A549 (cell line): ENCODE results near the gene LTBP4. TPM values are rescaled to one million over a fixed set of nuclear protein-coding genes. Genes with fewer than 3 reads are reported as not detected.
"Not testable (repeated sequence)": the region's sequence is repeated elsewhere in the genome, so short reads cannot be mapped to it uniquely, and the experiment has no call there.

Experiments used
- ATAC-seq, 2 experiments: fragments of 200-7000 bp in 1 of 2; fragments of >200 bp in 1 of 2; cut with Nextera tagmentation in 1 of 2; cut with Tn5 transposase in 1 of 2; 3 replicates each; pipeline versions ENCODE4 v1.8.0 to v1.9.1; 2018 to 2020; ENCODE audit warnings: mild to moderate bottlenecking in 1 of 2, moderate library complexity in 1 of 2
- CTCF ChIA-PET: fragments of 300-600 bp; sonication (Branson Sonifier 250); formaldehyde crosslinking; extraction: SDS; loops from one replicate; lab custom pipeline; 2021; ENCODE audit warnings: antibody characterized with exemption, inconsistent platforms; lab: Yijun Ruan, JAX
- POLR2A ChIA-PET: fragments of 350-600 bp; formaldehyde crosslinking; extraction: SDS; loops from one replicate; lab custom pipeline; 2021; ENCODE audit warnings: antibody characterized with exemption, inconsistent platforms; lab: Yijun Ruan, JAX
- DNase-seq, 2 experiments: peaks; one replicate each; pipeline versions ENCODE4 v3.0.0 to v3.0.0-alpha.2; 2011 to 2016; ENCODE audit warnings: low read depth in 1 of 2, low spot score in 1 of 2
- FAIRE-seq: peaks from 2 replicates; lab custom pipeline; 2011; peaks lifted over from hg19 to GRCh38; lab: Jason Lieb, UNC
- H3K27ac ChIP-seq, 2 experiments: fragments of >200 bp; sonication (Bioruptor Twin); formaldehyde crosslinking; 3 replicates each; pipeline ENCODE4 v1.5.1; 2016 to 2017
- H3K4me1 ChIP-seq: fragments of >200 bp; sonication (Bioruptor Twin); formaldehyde crosslinking; 3 replicates; pipeline ENCODE4 v1.6.1; 2016
- H3K4me2 ChIP-seq: fragments of >200 bp; sonication (Bioruptor Twin); formaldehyde crosslinking; 3 replicates; pipeline ENCODE4 v1.6.1; 2016
- H3K4me3 ChIP-seq: fragments of >200 bp; sonication (Bioruptor Twin); formaldehyde crosslinking; 3 replicates; pipeline ENCODE4 v1.5.1; 2016
- H3K9me3 ChIP-seq: fragments of >200 bp; sonication (Bioruptor Twin); formaldehyde crosslinking; 3 replicates; pipeline ENCODE4 v1.6.1; 2016
- CBX2 ChIP-seq: fragments of 200-600 bp; sonication (generic); IDR thresholded peaks from 2 replicates; pipeline ENCODE4 v1.6.1; 2016; ENCODE audit warnings: low read depth, mild to moderate bottlenecking, borderline replicate concordance
- CHD2 ChIP-seq: fragments of 150-350 bp; IDR thresholded peaks from 2 replicates; pipeline ENCODE4 v1.6.1; 2014; ENCODE audit warnings: low read length; ENCODE audit not compliant: partially characterized antibody
- CHD4 ChIP-seq: fragments of 200-600 bp; sonication (generic); IDR thresholded peaks from 2 replicates; pipeline ENCODE4 v1.6.1; 2016; ENCODE audit warnings: antibody characterized with exemption, mild to moderate bottlenecking, borderline replicate concordance
- FOXS1 ChIP-seq: fragments of 250-450 bp; sonication (Bioruptor Pico); IDR thresholded peaks from 2 replicates; pipeline ENCODE4 v1.5.0; 2020; ENCODE audit warnings: mild to moderate bottlenecking, moderate library complexity
- HOXA7 ChIP-seq: fragments of 250-450 bp; sonication (Bioruptor Pico); IDR thresholded peaks from 2 replicates; pipeline ENCODE4 v1.5.0; 2020; ENCODE audit warnings: mild to moderate bottlenecking, moderate library complexity
- HOXB5 ChIP-seq: fragments of 250-450 bp; sonication (Bioruptor Pico); IDR thresholded peaks from 2 replicates; pipeline ENCODE4 v1.5.0; 2020; ENCODE audit warnings: mild to moderate bottlenecking, moderate library complexity
- JUNB ChIP-seq: fragments of >200 bp; sonication (Bioruptor Twin); formaldehyde crosslinking; IDR thresholded peaks from 2 replicates; pipeline ENCODE4 v1.6.1; 2016
- MAZ ChIP-seq: fragments of 150-350 bp; IDR thresholded peaks from 2 replicates; pipeline ENCODE4 v1.6.1; 2014; ENCODE audit warnings: antibody characterized with exemption, low read depth, low read length, borderline replicate concordance
- RCOR1 ChIP-seq: fragments of 150-350 bp; IDR thresholded peaks from 2 replicates; pipeline ENCODE4 v1.6.1; 2014; ENCODE audit warnings: antibody characterized with exemption, low read length, low read depth
- RNF2 ChIP-seq: fragments of 200-600 bp; sonication (generic); IDR thresholded peaks from 2 replicates; pipeline ENCODE4 v1.6.1; 2016; ENCODE audit warnings: low read depth, mild to moderate bottlenecking, antibody characterized with exemption, moderate library complexity, borderline replicate concordance
- SREBF2 ChIP-seq: fragments of 450-650 bp; IDR thresholded peaks from 2 replicates; pipeline ENCODE4 v1.6.1; 2014; ENCODE audit warnings: mild to moderate bottlenecking, moderate library complexity
- ZC3H11A ChIP-seq: fragments of 450-650 bp; IDR thresholded peaks from 2 replicates; pipeline ENCODE4 v1.6.1; 2014; ENCODE audit warnings: antibody characterized with exemption, mild to moderate bottlenecking
- WGBS: methylation state at CpG from one replicate; pipeline ENCODE4 v1.1.6; 2017; ENCODE audit errors: missing lambda C conversion rate; 5-methylcytosine and 5-hydroxymethylcytosine counted together
- polyA plus RNA-seq, 4 experiments: library from polyadenylated mRNA; depleted of rRNA in 3 of 4; stranded (reverse); fragments of >200 nt; fragmentation: RNase III in 1 of 4; extraction: RNeasy Plus Mini Kit Qiagen cat#74134 plus additional on column Dnase treatment in 1 of 4; gene quantifications; 2 replicates in 3 of 4; 3 replicates in 1 of 4; pipeline ENCODE4 v1.2.3, GENCODE V29; 2011 to 2017
- TF ChIP-seq, protein P1 (sequence below): fragments of >200 bp; sonication (Bioruptor Twin); formaldehyde crosslinking; IDR thresholded peaks from 3 replicates; pipeline ENCODE4 v1.5.1; 2016
- TF ChIP-seq, protein P2 (sequence below): fragments of 250-450 bp; sonication (Bioruptor Pico); IDR thresholded peaks from 2 replicates; pipeline ENCODE4 v1.5.0; 2021; ENCODE audit warnings: mild to moderate bottlenecking, moderate library complexity, borderline replicate concordance
- TF ChIP-seq, protein P3 (sequence below): fragments of >200 bp; sonication (Bioruptor Twin); formaldehyde crosslinking; IDR thresholded peaks from 2 replicates; pipeline ENCODE4 v1.6.1; 2016
- TF ChIP-seq, protein P4 (sequence below): IDR thresholded peaks from 2 replicates; pipeline ENCODE4 v1.6.1; 2012
- TF ChIP-seq, protein P5 (sequence below): fragments of 150-350 bp; IDR thresholded peaks from 2 replicates; pipeline ENCODE4 v1.6.1; 2014; ENCODE audit warnings: low read depth, mild to moderate bottlenecking, low read length
- TF ChIP-seq, protein P6 (sequence below): fragments of >200 bp; sonication (Bioruptor Twin); formaldehyde crosslinking; IDR thresholded peaks from 3 replicates; pipeline ENCODE4 v1.6.1; 2016

Gene LTBP4
- polyA plus RNA-seq, 2 of the 4 experiments (the other 2 are of a cell fraction): 23.1 to 43.2 TPM

DNA sequence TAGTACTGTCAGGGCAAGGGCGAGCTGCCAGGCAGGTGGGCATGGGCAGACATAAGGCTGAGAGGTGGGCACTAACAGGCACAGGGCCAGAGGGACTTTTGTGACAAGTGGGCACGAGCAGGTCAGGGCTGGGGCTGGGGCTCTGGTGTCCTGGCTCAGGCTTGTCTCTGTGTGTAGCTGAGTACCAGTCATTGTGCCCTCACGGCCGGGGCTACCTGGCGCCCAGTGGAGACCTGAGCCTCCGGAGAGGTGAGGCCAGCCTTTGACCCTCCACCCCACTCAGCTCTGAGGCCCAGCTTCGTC is 21.6 kb downstream of the LTBP4 start:
- Histone ChIP-seq H3K4me1 (peaks cover 6% of the 10 kb centered on the region; the same call in 2 of the 3 replicates), H3K4me3 (no peak overlapping the region), H3K27ac (no peak overlapping the region)
- CTCF ChIA-PET: interaction anchor here (0.6 to 15.6 kb wide), 8 partner anchors 11 to 98 kb away, joined by 3 to 423 read pairs (median 6); no protein-coding TSS in a partner anchor
- TF ChIP-seq, protein P1, sequence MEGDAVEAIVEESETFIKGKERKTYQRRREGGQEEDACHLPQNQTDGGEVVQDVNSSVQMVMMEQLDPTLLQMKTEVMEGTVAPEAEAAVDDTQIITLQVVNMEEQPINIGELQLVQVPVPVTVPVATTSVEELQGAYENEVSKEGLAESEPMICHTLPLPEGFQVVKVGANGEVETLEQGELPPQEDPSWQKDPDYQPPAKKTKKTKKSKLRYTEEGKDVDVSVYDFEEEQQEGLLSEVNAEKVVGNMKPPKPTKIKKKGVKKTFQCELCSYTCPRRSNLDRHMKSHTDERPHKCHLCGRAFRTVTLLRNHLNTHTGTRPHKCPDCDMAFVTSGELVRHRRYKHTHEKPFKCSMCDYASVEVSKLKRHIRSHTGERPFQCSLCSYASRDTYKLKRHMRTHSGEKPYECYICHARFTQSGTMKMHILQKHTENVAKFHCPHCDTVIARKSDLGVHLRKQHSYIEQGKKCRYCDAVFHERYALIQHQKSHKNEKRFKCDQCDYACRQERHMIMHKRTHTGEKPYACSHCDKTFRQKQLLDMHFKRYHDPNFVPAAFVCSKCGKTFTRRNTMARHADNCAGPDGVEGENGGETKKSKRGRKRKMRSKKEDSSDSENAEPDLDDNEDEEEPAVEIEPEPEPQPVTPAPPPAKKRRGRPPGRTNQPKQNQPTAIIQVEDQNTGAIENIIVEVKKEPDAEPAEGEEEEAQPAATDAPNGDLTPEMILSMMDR: no peak
- TF ChIP-seq, protein P2, sequence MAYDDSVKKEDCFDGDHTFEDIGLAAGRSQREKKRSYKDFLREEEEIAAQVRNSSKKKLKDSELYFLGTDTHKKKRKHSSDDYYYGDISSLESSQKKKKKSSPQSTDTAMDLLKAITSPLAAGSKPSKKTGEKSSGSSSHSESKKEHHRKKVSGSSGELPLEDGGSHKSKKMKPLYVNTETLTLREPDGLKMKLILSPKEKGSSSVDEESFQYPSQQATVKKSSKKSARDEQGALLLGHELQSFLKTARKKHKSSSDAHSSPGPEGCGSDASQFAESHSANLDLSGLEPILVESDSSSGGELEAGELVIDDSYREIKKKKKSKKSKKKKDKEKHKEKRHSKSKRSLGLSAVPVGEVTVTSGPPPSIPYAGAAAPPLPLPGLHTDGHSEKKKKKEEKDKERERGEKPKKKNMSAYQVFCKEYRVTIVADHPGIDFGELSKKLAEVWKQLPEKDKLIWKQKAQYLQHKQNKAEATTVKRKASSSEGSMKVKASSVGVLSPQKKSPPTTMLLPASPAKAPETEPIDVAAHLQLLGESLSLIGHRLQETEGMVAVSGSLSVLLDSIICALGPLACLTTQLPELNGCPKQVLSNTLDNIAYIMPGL (CRISPR knock-in tag): no peak
- TF ChIP-seq SREBF2: no peak
- no peak for TF ChIP-seq RCOR1
- no peak for TF ChIP-seq HOXA7 (CRISPR knock-in tag)
- TF ChIP-seq, protein P3, sequence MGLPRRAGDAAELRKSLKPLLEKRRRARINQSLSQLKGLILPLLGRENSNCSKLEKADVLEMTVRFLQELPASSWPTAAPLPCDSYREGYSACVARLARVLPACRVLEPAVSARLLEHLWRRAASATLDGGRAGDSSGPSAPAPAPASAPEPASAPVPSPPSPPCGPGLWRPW: no peak
- TF ChIP-seq HOXB5: no peak
- no peak for TF ChIP-seq MAZ
- TF ChIP-seq CHD2: no peak
- no peak for TF ChIP-seq CHD4
- TF ChIP-seq, all 56 proteins: peak for 0
- DNase-seq (no peak), ATAC-seq (peak; percentile 4 to 8; a peak in 2 of 6 replicates), FAIRE-seq (no peak)
- Histone ChIP-seq H3K4me2 (no peak overlapping the region), H3K9me3 (no peaks in the 10 kb centered on the region)
- 92% methylated on average over 7 of the region's 7 CpGs for WGBS
- POLR2A ChIA-PET: no interaction called here

DNA sequence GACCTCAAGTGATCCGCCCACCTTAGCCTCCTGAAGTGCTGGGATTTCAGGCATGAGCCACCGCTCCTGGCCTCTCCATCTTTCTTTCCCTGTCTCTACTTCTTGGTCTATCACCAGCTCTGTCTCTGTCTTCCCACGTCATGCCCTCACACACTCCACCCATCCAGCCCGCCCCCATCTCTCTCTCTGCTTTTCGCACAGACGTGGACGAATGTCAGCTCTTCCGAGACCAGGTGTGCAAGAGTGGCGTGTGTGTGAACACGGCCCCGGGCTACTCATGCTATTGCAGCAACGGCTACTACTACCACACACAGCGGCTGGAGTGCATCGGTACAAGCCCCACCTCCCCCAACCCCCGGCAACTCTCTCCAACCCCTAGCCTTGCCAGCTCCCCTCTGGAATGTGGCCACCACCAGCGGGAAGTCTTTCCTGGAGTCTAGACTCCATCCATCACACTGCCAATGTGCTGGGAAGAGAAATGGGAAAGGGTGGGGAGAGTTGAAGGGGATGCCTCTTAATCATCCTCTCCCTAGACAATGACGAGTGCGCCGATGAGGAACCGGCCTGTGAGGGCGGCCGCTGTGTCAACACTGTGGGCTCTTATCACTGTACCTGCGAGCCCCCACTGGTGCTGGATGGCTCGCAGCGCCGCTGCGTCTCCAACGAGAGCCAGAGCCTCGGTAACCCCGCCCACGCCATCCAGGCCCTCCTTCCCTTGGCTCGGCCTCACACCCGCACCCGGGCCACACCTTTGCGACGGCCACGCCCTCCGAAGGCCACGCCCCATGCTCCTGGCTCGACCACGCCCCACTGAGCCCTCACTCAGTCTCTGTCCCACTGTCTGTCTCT is 22.5 kb downstream of the LTBP4 start:
- H3K4me2 ChIP-seq: 0 out of 3 replicates have a peak overlapping the region, but pooled peaks have one; percentile 0
- no peak for TF ChIP-seq ZC3H11A
- no peak for TF ChIP-seq JUNB
- TF ChIP-seq RCOR1: no peak
- TF ChIP-seq, protein P4, sequence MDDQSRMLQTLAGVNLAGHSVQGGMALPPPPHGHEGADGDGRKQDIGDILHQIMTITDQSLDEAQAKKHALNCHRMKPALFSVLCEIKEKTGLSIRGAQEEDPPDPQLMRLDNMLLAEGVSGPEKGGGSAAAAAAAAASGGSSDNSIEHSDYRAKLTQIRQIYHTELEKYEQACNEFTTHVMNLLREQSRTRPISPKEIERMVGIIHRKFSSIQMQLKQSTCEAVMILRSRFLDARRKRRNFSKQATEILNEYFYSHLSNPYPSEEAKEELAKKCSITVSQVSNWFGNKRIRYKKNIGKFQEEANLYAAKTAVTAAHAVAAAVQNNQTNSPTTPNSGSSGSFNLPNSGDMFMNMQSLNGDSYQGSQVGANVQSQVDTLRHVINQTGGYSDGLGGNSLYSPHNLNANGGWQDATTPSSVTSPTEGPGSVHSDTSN: no peak
- no peak for TF ChIP-seq MAZ
- TF ChIP-seq, protein P5, sequence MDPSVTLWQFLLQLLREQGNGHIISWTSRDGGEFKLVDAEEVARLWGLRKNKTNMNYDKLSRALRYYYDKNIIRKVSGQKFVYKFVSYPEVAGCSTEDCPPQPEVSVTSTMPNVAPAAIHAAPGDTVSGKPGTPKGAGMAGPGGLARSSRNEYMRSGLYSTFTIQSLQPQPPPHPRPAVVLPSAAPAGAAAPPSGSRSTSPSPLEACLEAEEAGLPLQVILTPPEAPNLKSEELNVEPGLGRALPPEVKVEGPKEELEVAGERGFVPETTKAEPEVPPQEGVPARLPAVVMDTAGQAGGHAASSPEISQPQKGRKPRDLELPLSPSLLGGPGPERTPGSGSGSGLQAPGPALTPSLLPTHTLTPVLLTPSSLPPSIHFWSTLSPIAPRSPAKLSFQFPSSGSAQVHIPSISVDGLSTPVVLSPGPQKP: no peak
- TF ChIP-seq HOXA7 (CRISPR knock-in tag): no peak
- TF ChIP-seq, protein P6, sequence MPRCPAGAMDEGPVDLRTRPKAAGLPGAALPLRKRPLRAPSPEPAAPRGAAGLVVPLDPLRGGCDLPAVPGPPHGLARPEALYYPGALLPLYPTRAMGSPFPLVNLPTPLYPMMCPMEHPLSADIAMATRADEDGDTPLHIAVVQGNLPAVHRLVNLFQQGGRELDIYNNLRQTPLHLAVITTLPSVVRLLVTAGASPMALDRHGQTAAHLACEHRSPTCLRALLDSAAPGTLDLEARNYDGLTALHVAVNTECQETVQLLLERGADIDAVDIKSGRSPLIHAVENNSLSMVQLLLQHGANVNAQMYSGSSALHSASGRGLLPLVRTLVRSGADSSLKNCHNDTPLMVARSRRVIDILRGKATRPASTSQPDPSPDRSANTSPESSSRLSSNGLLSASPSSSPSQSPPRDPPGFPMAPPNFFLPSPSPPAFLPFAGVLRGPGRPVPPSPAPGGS: no peak
- no peak for TF ChIP-seq CBX2
- TF ChIP-seq FOXS1 (CRISPR knock-in tag): no peak
- TF ChIP-seq RNF2: no peak
- H3K4me1 ChIP-seq: peaks cover 6% of the 10 kb centered on the region; the same call in 2 of the 3 replicates
- H3K9me3 ChIP-seq: no peaks in the 10 kb centered on the region
- FAIRE-seq: no peak
- DNase-seq: peak; percentile 86 to 90
- ChIA-PET POLR2A (interaction anchor here (1.2 kb wide), 1 partner anchor 18 kb away, joined by 3 read pairs; no protein-coding TSS in a partner anchor), CTCF (interaction anchor here (0.6 to 15.6 kb wide), 11 partner anchors 10 to 97 kb away, joined by 3 to 423 read pairs (median 5); no protein-coding TSS in a partner anchor)
- no peak overlapping the region for H3K4me3 ChIP-seq
- no peak overlapping the region for H3K27ac ChIP-seq
- 65% methylated on average over 41 of the region's 41 CpGs for WGBS
- ATAC-seq: peak; percentile 74 to 91

DNA sequence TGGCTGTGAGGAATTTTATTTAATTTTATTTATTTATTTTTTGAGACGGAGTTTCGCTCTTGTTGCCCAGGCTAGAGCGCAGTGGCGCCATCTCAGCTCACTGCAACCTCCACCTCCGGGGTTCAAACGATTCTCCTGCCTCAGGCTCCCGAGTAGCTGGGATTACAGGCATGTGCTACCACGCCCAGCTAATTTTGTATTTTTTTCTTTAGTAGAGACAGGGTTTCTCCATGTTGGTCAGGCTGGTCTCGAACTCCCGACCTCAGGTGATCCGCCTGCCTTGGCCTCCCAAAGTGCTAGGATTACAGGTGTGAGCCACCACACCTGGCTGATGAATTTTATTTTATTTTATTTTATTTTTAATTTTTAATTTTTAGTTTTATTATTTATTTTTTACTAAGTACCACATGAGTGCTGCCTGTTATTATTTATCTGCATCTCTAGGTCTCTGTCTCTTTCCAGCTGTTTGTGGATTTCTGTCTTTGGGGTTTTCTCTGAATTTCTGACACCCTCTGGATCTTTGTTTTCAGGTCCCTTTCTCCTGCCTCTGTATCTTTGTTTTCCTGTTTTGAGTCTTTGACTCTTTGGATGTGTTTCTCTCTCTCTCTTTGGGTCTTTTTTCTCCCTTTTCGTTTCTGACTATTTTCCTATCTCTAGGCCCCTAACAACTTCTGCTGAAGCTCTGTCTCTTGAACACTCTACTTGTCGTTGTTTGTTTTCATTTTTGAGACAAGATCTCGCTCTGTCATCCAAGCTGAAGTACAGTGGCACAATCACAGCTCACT is 23.4 kb downstream of the LTBP4 start:
- not testable (repeated sequence) for DNase-seq, H3K27ac ChIP-seq, FAIRE-seq, H3K4me1 ChIP-seq, H3K4me3 ChIP-seq, H3K9me3 ChIP-seq, H3K4me2 ChIP-seq, ATAC-seq
- ChIA-PET CTCF (interaction anchor here (0.6 to 15.6 kb wide), 10 partner anchors 8 to 446 kb away, joined by 3 to 423 read pairs (median 4); no protein-coding TSS in a partner anchor), POLR2A (interaction anchor here (0.7 to 1.1 kb wide), 2 partner anchors 15 to 159 kb away, joined by 3 to 4 read pairs; partner anchors contain the start of gene BLVRB)
- 87% methylated on average over 14 of the region's 14 CpGs for WGBS
